Neutrophil (primary cell): ENCODE measurements around the gene PIM1.

Experiments
- H3K27ac ChIP-seq: fragments of 200-600 bp; sonication (generic); 2 replicates; pipeline ENCODE4 v1.5.1; 2016; ENCODE audit warnings: mild to moderate bottlenecking, moderate library complexity
- H3K27me3 ChIP-seq: fragments of 200-600 bp; sonication (generic); 2 replicates; pipeline ENCODE4 v1.6.0; 2016; ENCODE audit warnings: mild to moderate bottlenecking
- H3K36me3 ChIP-seq: fragments of 200-600 bp; sonication (generic); 2 replicates; pipeline ENCODE4 v1.5.1; 2017
- H3K4me1 ChIP-seq, 2 experiments: fragments of 200-600 bp in 1 of 2; sonication (generic) in 1 of 2; 1 replicate in 1 of 2; 2 replicates in 1 of 2; pipeline versions ENCODE4 v1.5.1 to v1.6.1; 2013 to 2016; ENCODE audit warnings: low read depth in 1 of 2, low read length in 1 of 2, mild to moderate bottlenecking in 1 of 2, moderate library complexity in 1 of 2; ENCODE audit not compliant: control insufficient read depth in 1 of 2, insufficient read depth in 1 of 2
- H3K4me3 ChIP-seq, 2 experiments: fragments of 200-600 bp in 1 of 2; sonication (generic) in 1 of 2; 1 replicate in 1 of 2; 2 replicates in 1 of 2; pipeline ENCODE4 v1.5.1; 2013 to 2016; ENCODE audit warnings: low read depth in 1 of 2, low read length in 1 of 2, mild to moderate bottlenecking in 1 of 2, moderate library complexity in 1 of 2
- H3K9me3 ChIP-seq: fragments of 200-600 bp; sonication (generic); 2 replicates; pipeline ENCODE4 v1.5.1; 2016
- CTCF ChIP-seq: fragments of 200-600 bp; sonication (generic); IDR thresholded peaks from 2 replicates; pipeline ENCODE4 v1.5.1; 2016; ENCODE audit warnings: antibody characterized with exemption

PIM1 gene

DNA sequence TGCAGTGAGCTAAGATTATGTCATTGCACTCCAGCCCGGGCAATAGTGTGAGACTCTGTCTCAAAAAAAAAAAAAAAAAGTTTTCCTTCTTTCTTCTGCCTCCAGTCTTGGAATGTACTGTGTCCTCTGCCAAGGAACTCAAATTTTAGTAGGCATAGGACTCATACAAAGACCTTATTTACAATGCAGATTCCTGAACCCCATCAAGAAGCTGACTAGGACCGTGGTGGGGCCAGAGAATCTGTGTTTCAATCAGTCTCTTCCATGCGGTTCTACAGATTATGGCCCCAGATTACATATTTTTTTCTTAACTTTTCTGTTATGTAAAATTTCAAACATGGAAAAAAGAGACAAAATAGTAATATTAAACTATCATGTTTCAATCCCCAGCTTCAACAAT is 29.8 kb upstream of the PIM1 start:
- H3K4me1 ChIP-seq, result peaks cover 0 to 10% of the 10 kb centered on the region in 2 experiments
- no peak overlapping the region for H3K27ac ChIP-seq

GRCh38 chr6:37141281-37142049 is 28.5 kb upstream of the PIM1 start:
- TF ChIP-seq CTCF, result no peak
- no peak overlapping the region for H3K4me3 ChIP-seq
- no peak overlapping the region for H3K27ac ChIP-seq

More for the DNA sequence above, 29.8 kb upstream of the PIM1 start:
- no peak overlapping the region for H3K4me3 ChIP-seq
- no peak for TF ChIP-seq CTCF
- H3K9me3 ChIP-seq, result no peaks in the 10 kb centered on the region
- no peaks in the 10 kb centered on the region for H3K27me3 ChIP-seq
- H3K36me3 ChIP-seq, result no peaks in the 10 kb centered on the region

DNA sequence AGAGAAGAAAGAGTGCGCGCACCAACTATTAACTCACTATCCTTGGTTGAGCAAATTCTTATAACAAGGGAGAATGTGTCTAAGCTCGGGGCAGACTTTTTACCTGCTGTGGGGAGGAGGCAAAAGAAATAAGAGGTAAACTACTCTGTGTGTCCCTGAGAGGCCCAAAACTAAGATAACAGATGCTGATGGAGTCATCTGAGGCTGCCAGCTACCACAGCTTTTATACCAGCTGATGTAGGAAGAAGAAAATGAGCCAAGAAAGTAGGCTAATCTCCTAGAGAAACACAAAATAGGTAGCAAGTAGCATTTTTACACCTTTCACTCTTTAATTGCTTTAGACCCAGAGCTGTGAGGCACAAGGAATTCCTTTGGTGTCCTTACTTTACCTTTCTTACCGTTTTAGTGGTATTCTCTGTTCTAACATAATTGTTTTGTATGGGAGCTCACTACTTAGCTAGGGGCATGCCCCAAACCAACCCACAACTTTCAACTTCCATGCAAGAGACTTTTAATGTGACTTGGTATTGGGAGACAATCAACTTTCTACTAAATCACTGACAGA is 27.8 kb upstream of the PIM1 start:
- TF ChIP-seq CTCF, result no peak
- H3K27ac ChIP-seq, result no peak overlapping the region

More at GRCh38 chr6:37141281-37142049, 28.5 kb upstream of the PIM1 start:
- Histone ChIP-seq H3K36me3 (no peaks in the 10 kb centered on the region), H3K4me1 (peaks cover 0 to 10% of the 10 kb centered on the region in 2 experiments), H3K27me3 (no peaks in the 10 kb centered on the region), H3K9me3 (no peaks in the 10 kb centered on the region)

DNA sequence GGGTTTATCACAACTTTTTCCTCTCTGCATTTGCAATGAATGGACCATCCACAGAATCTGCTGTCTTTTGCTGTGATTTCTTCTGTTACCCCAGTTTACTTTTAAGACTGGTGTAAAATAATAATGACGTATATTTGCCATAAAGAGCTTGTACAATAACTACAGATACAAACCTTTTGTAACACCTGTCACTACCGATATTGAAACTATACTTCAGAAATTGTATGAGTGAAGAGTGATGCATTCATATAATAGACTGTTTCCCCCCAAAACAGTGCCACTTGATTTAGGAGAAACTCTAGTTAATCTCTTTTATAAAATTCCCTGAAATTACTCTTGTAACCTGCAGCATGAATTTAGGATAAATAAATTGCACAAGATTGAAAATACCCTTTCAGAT is 26.4 kb upstream of the PIM1 start:
- TF ChIP-seq CTCF, result no peak
- Histone ChIP-seq H3K9me3 (no peaks in the 10 kb centered on the region), H3K4me3 (no peak overlapping the region), H3K36me3 (no peaks in the 10 kb centered on the region), H3K4me1 (peaks cover 0 to 10% of the 10 kb centered on the region in 2 experiments), H3K27me3 (no peaks in the 10 kb centered on the region), H3K27ac (no peak overlapping the region)

More for the DNA sequence above, 27.8 kb upstream of the PIM1 start:
- Histone ChIP-seq H3K4me3 (no peak overlapping the region), H3K9me3 (no peaks in the 10 kb centered on the region), H3K36me3 (no peaks in the 10 kb centered on the region), H3K27me3 (no peaks in the 10 kb centered on the region), H3K4me1 (peaks cover 0 to 10% of the 10 kb centered on the region in 2 experiments)

DNA sequence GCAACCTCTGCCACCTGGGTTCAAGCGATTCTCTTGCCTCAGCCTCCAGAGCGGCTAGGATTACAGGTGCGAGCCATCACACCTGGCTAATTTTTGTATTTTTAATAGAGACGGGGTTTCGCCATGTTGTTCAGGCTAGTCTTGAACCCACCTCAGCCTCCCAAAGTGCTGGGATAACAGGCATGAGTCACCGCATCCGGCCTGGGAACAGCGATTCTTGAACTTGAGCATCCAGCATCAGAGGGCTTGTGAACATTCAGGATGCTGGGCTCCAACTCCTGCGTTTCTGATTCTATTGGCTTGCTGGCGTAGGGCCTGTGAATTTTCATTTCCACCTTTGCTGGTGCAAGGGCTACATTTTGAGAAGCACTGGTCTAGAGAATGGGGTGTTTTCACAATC is 24.5 kb upstream of the PIM1 start:
- no peak for TF ChIP-seq CTCF
- Histone ChIP-seq H3K27me3 (no peaks in the 10 kb centered on the region), H3K4me3 (no peak overlapping the region), H3K27ac (no peak overlapping the region), H3K36me3 (no peaks in the 10 kb centered on the region), H3K9me3 (no peaks in the 10 kb centered on the region), H3K4me1 (peaks cover 0 to 10% of the 10 kb centered on the region in 2 experiments)
